Vagina (tissue), 2 donors: Measurements from ENCODE around the gene CALML3.

Source experiments
- CTCF ChIP-seq, 3 experiments: fragments of 450-650 bp in 2 of 3; fragments of 200-600 bp in 1 of 3; sonication (generic) in 1 of 3; IDR thresholded peaks; one replicate each; pipeline ENCODE4 v1.5.1; 2017 to 2019; ENCODE audit warnings: antibody characterized with exemption in 3 of 3, mild to moderate bottlenecking in 2 of 3, moderate library complexity in 2 of 3
- POLR2A ChIP-seq, 2 donors: fragments of 450-650 bp; IDR thresholded peaks; one replicate each; pipeline ENCODE4 v1.6.1; 2017; ENCODE audit warnings: antibody characterized with exemption in 2 of 2, mild to moderate bottlenecking in 2 of 2, moderate library complexity in 2 of 2
- POLR2AphosphoS5 ChIP-seq, 2 donors: sonication (generic); formaldehyde crosslinking; IDR thresholded peaks; one replicate each; pipeline ENCODE4 v1.9.0; 2017; ENCODE audit warnings: antibody characterized with exemption in 2 of 2, mild to moderate bottlenecking in 2 of 2, low read depth in 1 of 2; ENCODE audit not compliant: insufficient read depth in 1 of 2

- no peak for TF ChIP-seq CTCF (IDR thresholded peaks at IDR 0.05)
- no peak for TF ChIP-seq POLR2AphosphoS5 (IDR thresholded peaks at IDR 0.05; ENCODE audit: insufficient read depth in 1 of 2, low read depth in 1 of 2)
- TF ChIP-seq POLR2A (IDR thresholded peaks at IDR 0.05), result no peak
Observed at GRCh38 chr10:5557799-5558771, 33.3 kb downstream of the CALML3 start.
